CD4-positive, alpha-beta T cell treated with Interleukin-15 for 4 hours (primary cell): ENCODE results near the gene LRRC47.

ENCODE experiments used
- DNase-seq: peaks from one replicate; pipeline ENCODE4 v3.0.0-alpha.2; 2020; ENCODE audit warnings: low spot score

LRRC47 gene

GRCh38 chr1:3786468-3787348 lies 9.6 kb downstream of the LRRC47 start:
- no peak for DNase-seq

GRCh38 chr1:3785456-3786157 lies 10.7 kb downstream of the LRRC47 start:
- no peak for DNase-seq

GRCh38 chr1:3785045-3785444 lies 11.3 kb downstream of the LRRC47 start:
- DNase-seq: no peak

GRCh38 chr1:3783651-3784474 lies 12.4 kb downstream of the LRRC47 start:
- no peak for DNase-seq

GRCh38 chr1:3780901-3781300 lies 15.4 kb downstream of the LRRC47 start:
- no peak for DNase-seq

- DNase-seq: no peak
These were observed 16.3 kb downstream of the LRRC47 start for GRCh38 chr1:3779912-3780416.

- DNase-seq: no peak
These were observed 16.9 kb downstream of the LRRC47 start for GRCh38 chr1:3779265-3779911.

- no peak for DNase-seq
These were observed 17.6 kb downstream of the LRRC47 start for GRCh38 chr1:3778590-3779264.

GRCh38 chr1:3777647-3778589 lies 18.4 kb downstream of the LRRC47 start:
- DNase-seq: no peak

- no peak for DNase-seq
These were observed 19.2 kb downstream of the LRRC47 start for GRCh38 chr1:3777078-3777547.

- no peak for DNase-seq
These were observed 19.9 kb downstream of the LRRC47 start for GRCh38 chr1:3776231-3776961.

GRCh38 chr1:3775490-3776230 lies 20.6 kb downstream of the LRRC47 start:
- peak; percentile 37 for DNase-seq

- no peak for DNase-seq
These were observed 21.3 kb downstream of the LRRC47 start for GRCh38 chr1:3774946-3775489.

GRCh38 chr1:3774276-3774945 lies 21.9 kb downstream of the LRRC47 start:
- no peak for DNase-seq

- no peak for DNase-seq
These were observed 22.6 kb downstream of the LRRC47 start for GRCh38 chr1:3773572-3774275.

- DNase-seq: no peak
These were observed 23.4 kb downstream of the LRRC47 start, which contains the start of gene SMIM1 for GRCh38 chr1:3772715-3773571. SMIM1 (plus strand) TSS chr1:3772749; CDS start chr1:3775374, 2,625 bp downstream.
